Gastrocnemius medialis (tissue), 4 donors: ENCODE data around the gene PTPMT1.

Experiments used
- POLR2A ChIP-seq, 2 donors: fragments of 450-650 bp; IDR thresholded peaks; one replicate each; pipeline ENCODE4 v1.6.1; 2017; ENCODE audit warnings: antibody characterized with exemption in 2 of 2, mild to moderate bottlenecking in 2 of 2, moderate library complexity in 2 of 2
- TF ChIP-seq, protein P1 (sequence below), 5 experiments: fragments of 450-650 bp in 3 of 5; fragments of 200-600 bp in 2 of 5; sonication (generic) in 2 of 5; IDR thresholded peaks in 4 of 5; conservative IDR thresholded peaks in 1 of 5; 1 replicate in 4 of 5; 2 replicates in 1 of 5; pipeline ENCODE4 v1.5.1; 2016 to 2019; ENCODE audit warnings: antibody characterized with exemption in 5 of 5, mild to moderate bottlenecking in 3 of 5, moderate library complexity in 3 of 5

GRCh38 chr11:47577460-47578041 is 12.2 kb downstream of the PTPMT1 start:
- TF ChIP-seq, protein P1, sequence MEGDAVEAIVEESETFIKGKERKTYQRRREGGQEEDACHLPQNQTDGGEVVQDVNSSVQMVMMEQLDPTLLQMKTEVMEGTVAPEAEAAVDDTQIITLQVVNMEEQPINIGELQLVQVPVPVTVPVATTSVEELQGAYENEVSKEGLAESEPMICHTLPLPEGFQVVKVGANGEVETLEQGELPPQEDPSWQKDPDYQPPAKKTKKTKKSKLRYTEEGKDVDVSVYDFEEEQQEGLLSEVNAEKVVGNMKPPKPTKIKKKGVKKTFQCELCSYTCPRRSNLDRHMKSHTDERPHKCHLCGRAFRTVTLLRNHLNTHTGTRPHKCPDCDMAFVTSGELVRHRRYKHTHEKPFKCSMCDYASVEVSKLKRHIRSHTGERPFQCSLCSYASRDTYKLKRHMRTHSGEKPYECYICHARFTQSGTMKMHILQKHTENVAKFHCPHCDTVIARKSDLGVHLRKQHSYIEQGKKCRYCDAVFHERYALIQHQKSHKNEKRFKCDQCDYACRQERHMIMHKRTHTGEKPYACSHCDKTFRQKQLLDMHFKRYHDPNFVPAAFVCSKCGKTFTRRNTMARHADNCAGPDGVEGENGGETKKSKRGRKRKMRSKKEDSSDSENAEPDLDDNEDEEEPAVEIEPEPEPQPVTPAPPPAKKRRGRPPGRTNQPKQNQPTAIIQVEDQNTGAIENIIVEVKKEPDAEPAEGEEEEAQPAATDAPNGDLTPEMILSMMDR (IDR thresholded peaks at IDR 0.05 in 4 of 5, conservative IDR thresholded peaks at IDR 0.05 in 1 of 5) = no peak
- no peak for TF ChIP-seq POLR2A (IDR thresholded peaks at IDR 0.05)
